Muscle layer of colon (tissue), 2 donors: Measurements from ENCODE around the gene DGKZ.

ENCODE experiments used
- H3K27ac ChIP-seq: one replicate; pipeline ENCODE4 v1.7.0; 2013; ENCODE audit warnings: low read depth, mild to moderate bottlenecking, low read length, moderate library complexity
- H3K27me3 ChIP-seq, 2 donors: one replicate each; pipeline ENCODE4 v1.7.0; 2013; ENCODE audit warnings: low read length in 2 of 2, mild to moderate bottlenecking in 2 of 2; ENCODE audit not compliant: insufficient read depth in 2 of 2, control insufficient read depth in 1 of 2
- H3K36me3 ChIP-seq: one replicate; pipeline ENCODE4 v1.7.0; 2013; ENCODE audit warnings: mild to moderate bottlenecking, low read length; ENCODE audit not compliant: insufficient read depth
- H3K4me1 ChIP-seq: one replicate; pipeline ENCODE4 v1.7.0; 2013; ENCODE audit warnings: mild to moderate bottlenecking, low read length; ENCODE audit not compliant: insufficient read depth
- H3K4me3 ChIP-seq, 2 donors: one replicate each; pipeline ENCODE4 v1.7.0; 2013; ENCODE audit warnings: low read length in 2 of 2, low read depth in 1 of 2, mild to moderate bottlenecking in 1 of 2, moderate library complexity in 1 of 2
- H3K9ac ChIP-seq: one replicate; pipeline ENCODE4 v1.7.0; 2013; ENCODE audit warnings: low read length
- H3K9me3 ChIP-seq: one replicate; pipeline ENCODE4 v1.7.0; 2013; ENCODE audit warnings: mild to moderate bottlenecking, low read length
- donor health status: abdominal sarcoma.
- donor health status: Adenocarcinoma of cecum.

The DGKZ gene

DNA sequence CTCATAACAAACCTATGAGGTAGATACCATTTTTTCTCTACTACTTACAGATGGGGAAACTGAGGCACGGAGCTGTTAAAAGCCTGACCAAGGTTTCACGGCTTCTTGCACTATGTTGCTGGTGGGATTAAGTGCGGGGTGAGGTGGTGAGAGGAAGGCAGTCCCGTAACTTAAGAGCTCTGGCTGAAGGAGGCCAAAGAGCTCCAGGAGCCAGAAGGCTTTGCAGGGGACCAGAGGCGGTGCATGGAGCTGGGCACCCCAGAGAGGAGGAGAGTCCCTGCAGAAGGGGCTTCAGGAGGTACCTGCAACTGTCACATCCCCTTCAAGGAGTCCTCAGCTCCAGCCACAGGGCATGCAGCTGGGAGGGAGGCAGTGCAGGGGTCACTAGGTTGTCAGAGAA, 40.2 kb downstream of the DGKZ start:
- Histone ChIP-seq H3K27me3 (peaks cover 27 to 85% of the 10 kb centered on the region in 2 donors), H3K4me1 (peaks cover 13% of the 10 kb centered on the region), H3K27ac (no peak overlapping the region)

DNA sequence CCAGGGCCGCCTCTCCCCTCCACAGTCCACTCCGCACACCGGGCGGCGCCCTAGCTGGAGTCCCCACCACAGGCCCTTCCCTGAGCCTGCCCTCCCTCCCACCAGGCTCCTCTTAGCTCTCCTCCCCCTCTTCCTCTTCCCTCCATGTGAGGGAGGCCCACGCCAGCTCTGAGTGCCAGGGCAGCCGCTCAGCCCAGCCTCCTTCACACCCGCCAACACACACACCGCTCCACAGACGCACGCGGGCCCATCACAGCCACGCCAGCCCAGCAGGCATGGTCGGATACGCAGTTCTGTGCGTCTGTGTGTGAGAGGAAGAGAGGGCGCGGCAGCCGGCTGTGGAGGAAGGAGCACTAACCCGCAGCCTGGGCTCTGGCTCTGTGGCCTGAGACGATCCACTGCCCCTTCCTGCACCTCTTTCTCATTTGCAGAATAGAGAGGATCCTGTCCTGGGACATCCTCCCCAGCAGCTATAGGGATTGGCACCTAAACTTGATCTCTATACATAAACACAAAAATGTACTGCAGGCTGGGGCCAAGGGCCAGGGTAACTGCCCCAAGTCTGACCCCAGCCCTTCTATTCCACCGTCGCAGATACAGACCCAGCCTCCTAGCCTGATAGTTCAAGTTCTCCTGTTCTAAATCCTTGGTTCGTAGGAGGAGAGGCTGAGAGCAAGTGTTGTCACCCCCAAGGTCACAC, 40.8 kb downstream of the DGKZ start:
- H3K27me3 ChIP-seq, result peaks cover 27 to 79% of the 10 kb centered on the region in 2 donors
- H3K36me3 ChIP-seq, result no peaks in the 10 kb centered on the region
- H3K9ac ChIP-seq, result no peak overlapping the region
- no peak overlapping the region for H3K4me3 ChIP-seq
- H3K9me3 ChIP-seq, result no peaks in the 10 kb centered on the region
- peaks cover 12% of the 10 kb centered on the region for H3K4me1 ChIP-seq
- no peak overlapping the region for H3K27ac ChIP-seq

More for the DNA sequence above, 40.2 kb downstream of the DGKZ start:
- no peak overlapping the region for H3K4me3 ChIP-seq
- no peak overlapping the region for H3K9ac ChIP-seq
- no peaks in the 10 kb centered on the region for H3K36me3 ChIP-seq
- no peaks in the 10 kb centered on the region for H3K9me3 ChIP-seq

DNA sequence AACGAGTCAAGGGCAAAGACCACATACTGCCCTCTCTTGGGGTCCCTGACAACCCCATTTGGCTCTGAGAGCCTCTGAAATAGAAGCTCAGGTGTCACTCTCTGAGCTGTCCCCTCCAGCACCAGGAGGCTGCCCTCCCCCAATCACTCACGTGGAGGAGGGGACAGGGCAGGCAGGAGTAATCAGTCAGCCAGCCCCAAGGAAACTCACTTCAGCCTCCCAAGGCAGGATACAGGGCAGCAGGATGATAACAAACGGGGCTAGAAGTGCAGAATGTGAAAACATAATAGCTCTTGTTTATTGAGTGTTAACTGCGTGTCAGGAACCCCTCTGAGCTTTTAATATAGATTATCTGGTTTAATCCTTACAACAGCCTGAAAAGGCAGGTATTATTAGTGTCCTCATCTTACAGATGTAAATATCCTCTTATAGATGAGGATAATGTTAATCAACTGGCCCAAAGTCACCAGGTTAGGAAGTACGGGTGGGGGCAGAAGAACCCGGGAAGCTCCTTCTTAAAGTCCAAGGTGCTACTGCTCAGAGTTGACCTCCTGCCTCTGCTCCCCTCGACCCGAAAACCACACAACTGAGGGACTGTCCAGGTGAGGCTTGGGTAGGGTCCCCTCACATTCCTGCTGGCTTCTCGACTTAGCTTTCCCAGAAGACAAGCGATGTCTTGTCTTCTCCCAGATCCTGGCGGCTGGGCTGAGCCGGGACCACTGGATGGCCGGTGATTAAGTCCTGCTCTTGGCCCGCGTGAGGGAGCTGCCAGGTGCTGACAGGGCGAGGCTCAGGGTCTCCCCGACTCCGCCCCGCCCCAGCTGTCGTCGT, 41.6 kb downstream of the DGKZ start:
- no peak overlapping the region for H3K9ac ChIP-seq
- H3K9me3 ChIP-seq, result no peaks in the 10 kb centered on the region
- peaks cover 12% of the 10 kb centered on the region for H3K4me1 ChIP-seq
- H3K27ac ChIP-seq, result no peak overlapping the region
- H3K4me3 ChIP-seq, result no peak overlapping the region
- H3K36me3 ChIP-seq, result no peaks in the 10 kb centered on the region
- peaks cover 27 to 71% of the 10 kb centered on the region in 2 donors for H3K27me3 ChIP-seq

DNA sequence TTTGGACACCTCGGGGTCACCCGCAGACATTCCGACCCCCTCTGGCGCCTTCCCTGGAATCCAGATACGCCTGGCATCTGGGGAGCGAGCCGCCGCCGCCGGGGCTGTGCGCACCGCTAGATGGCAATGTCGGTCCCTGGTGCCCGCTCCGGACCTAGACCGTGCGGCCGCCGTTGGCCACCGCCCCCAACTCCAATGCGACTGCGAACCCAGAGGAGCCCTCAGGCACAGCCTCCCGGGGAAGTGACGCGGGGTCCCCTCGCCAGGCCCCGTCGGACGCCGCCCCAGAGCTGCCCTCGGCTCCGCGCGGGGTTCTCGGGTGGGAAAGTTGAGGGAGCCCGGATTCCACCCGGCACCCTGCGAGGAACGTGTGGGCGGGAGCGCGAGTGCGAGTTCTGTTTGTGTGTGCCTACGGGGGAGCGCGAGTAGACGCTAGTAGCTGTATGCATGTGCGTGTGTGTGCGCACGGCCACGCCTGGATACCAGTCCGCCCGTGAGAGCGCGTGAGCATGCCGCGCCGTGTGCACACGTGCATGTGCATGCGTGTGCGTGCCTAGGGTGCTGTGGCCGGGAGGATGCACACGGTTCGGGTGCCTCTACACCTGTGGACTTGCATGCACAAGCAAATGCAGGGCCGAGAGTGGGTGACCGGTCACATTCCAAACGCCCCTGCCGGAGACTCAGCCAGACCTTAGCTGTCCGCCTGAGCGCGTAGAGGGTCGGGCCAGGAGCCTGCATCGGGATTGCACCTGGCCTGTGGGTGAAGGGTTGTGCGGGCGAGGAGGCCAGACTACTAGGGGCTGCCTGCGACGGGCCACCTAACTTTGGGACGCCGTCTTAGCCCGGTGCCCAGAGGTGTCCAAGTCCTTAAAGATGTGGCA, 42.4 kb downstream of the DGKZ start:
- Histone ChIP-seq H3K4me3 (peak overlapping the region; percentile 9 to 41), H3K36me3 (no peaks in the 10 kb centered on the region), H3K27ac (no peak overlapping the region), H3K4me1 (peaks cover 12% of the 10 kb centered on the region), H3K27me3 (peaks cover 27 to 63% of the 10 kb centered on the region in 2 donors), H3K9ac (no peak overlapping the region), H3K9me3 (no peaks in the 10 kb centered on the region)

DNA sequence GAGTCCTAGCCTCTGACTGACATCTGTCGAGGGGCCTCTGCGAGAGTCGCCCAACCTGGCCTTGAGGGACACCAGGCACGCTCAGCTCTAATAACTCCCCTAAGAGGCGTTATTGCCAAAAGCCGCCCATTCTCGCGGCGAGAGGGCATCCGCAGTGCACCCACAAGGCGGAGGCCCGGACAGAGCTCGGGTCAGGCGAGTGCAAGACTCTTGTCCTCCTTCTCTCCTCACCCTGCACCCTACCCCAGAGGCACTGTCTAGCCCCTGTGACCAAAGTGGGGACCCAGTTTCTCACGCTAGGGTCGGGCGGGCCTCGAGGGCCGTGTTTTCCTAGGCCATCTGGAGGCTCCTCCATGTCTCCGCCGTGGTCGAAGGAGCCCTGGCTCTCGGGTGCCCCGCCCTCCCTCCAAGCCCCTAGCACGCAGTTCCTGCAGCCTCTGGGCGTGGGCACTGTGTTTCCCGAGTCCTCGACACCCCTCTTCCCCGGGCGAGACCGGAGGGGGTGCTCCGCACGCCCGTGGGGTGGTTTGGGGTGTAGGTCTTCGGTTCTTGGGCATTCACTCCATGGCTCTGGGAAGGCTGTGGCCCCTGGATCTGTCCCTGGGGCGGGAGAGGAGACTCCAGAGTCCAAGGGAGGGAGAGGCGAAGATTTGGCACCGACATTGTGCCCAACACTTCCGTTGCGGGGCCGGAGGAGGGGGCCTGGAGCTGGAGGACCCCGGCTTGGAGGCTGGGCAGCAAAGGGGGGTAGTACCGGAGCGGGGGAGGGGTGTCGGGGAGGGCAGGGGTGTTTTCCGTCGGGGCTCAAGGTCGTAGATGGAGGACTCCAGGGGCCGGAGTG, 43.3 kb downstream of the DGKZ start:
- H3K27me3 ChIP-seq, result peaks cover 27 to 60% of the 10 kb centered on the region in 2 donors

DNA sequence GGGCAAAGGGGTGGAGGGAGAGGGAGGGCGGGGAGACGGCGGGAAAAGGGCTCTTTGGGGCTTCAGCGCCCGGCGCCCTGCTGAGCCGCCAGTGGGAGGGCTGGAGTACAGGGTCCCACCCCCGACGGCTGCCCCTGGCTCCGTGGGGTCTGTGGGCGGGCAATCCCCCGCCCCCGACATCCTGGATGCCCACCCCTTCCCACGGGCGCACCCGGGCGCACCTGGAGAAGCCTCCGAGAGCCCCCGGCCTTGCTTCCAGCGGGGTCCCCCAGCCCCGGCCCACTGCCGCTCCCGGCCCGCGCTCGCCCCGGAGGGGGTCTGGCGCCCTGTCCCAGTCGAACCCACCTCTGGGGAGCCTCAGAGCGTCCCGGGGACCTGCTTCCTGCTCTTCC, 43.9 kb downstream of the DGKZ start:
- no peaks in the 10 kb centered on the region for H3K9me3 ChIP-seq
- peaks cover 27 to 55% of the 10 kb centered on the region in 2 donors for H3K27me3 ChIP-seq
- H3K4me1 ChIP-seq, result peaks cover 12% of the 10 kb centered on the region
- H3K27ac ChIP-seq, result no peak overlapping the region
- no peak overlapping the region for H3K4me3 ChIP-seq
- no peak overlapping the region for H3K9ac ChIP-seq
- H3K36me3 ChIP-seq, result no peaks in the 10 kb centered on the region

More for the DNA sequence above, 43.3 kb downstream of the DGKZ start:
- no peak overlapping the region for H3K4me3 ChIP-seq
- peaks cover 12% of the 10 kb centered on the region for H3K4me1 ChIP-seq
- no peak overlapping the region for H3K9ac ChIP-seq
- H3K27ac ChIP-seq, result no peak overlapping the region
- no peaks in the 10 kb centered on the region for H3K36me3 ChIP-seq
- no peaks in the 10 kb centered on the region for H3K9me3 ChIP-seq

DNA sequence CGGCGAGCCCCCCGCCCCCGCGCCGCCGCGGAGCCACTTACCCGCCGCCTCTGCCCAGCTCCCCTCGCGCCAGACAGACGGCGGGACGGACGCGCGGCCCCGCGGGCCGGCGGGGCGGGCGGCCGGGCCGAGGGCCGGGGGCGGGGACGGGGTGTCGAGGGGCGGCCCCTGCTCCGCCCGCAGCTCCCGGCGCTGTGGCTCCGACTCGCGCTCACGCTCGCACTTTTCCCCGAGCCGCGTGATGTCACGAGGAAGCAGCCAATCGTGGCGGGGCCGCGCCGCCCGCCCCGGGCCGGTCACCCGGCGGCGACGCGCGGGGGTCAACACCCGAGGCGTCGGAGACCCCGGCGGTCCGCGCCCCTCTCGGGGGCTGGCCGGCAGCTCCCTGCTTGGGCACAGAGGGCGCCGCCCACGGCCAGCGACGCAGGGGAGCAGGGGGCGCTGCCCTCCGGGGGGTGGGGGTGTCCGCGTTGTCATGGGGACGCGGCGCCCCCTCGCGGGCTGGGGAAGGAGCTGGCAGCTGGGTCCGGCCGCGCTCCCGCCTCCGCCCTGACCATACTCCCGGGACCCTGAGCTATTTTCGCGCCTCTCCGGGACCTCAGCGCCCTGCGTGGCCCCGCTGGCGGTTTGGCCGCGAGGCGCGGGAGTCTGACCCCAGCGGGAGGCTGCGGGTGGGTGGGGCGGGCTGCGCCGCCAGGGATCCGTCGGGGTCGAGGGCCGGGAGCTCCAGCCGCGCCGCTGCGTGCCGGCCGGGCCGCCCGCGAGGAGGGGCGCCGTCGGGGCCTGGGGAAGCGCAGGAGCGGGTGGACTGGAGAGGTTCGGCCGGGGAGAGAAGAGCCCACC, 44.5 kb downstream of the DGKZ start, which contains the start of gene CHRM4:
Gene CHRM4, minus strand, starts transcription at position 199 of the 843 bp plus-strand sequence. CDS start 5,219 bp downstream, outside the sequence.
- Histone ChIP-seq H3K27ac (no peak within 1 kb of the TSS), H3K9me3 (no peaks in the 10 kb centered on the region), H3K36me3 (peaks cover 5% of the 10 kb centered on the region), H3K4me1 (peaks cover 12% of the 10 kb centered on the region), H3K4me3 (peak within 1 kb of the TSS; percentile 23 to 39), H3K27me3 (peaks cover 27 to 51% of the 10 kb centered on the region in 2 donors), H3K9ac (no peak within 1 kb of the TSS)

DNA sequence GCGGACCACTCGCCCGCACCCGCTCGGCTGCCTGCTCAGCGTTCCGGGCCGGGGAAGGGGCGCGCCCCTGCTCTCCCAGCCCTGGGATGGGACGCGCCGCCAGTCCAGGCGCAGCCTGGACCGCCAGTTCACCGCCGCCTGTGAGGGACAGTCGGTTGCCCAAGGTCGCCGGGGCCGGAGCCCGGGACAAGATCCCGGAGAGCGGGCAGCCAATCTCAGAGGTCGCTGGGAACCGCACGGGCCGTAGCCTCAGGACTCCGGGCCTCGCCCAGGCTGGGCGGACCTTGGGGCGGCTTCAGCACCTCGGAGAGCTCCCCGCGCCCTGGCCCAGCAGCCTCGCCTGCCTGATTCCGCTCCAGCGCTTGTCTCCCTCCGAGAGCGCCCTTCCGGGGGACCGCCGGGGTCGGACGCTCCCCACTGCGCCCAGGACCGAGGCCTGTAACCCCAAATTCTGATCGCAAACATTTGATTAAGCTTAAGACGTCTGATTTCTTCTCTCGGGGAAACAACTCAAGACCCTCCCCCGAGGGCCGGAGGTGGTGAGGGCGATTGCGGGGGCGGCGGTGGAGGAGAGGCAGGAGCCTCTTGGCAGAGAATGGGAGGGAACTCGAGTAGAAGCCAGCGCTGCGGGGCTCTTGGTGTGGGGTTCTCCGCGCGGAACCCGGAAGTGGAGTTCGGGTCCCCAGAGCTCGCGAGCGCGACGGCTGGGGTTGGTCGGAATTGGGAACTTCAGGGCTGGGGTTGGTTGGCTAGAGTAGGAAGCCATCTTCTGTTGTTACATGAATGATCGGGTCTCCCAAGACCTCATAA, 45.4 kb downstream of the DGKZ start:
- Histone ChIP-seq H3K4me3 (peak overlapping the region; percentile 23 to 39), H3K9me3 (no peaks in the 10 kb centered on the region), H3K27me3 (peaks cover 27 to 42% of the 10 kb centered on the region in 2 donors), H3K9ac (no peak overlapping the region), H3K36me3 (peaks cover 13% of the 10 kb centered on the region), H3K4me1 (peaks cover 12% of the 10 kb centered on the region), H3K27ac (no peak overlapping the region)

DNA sequence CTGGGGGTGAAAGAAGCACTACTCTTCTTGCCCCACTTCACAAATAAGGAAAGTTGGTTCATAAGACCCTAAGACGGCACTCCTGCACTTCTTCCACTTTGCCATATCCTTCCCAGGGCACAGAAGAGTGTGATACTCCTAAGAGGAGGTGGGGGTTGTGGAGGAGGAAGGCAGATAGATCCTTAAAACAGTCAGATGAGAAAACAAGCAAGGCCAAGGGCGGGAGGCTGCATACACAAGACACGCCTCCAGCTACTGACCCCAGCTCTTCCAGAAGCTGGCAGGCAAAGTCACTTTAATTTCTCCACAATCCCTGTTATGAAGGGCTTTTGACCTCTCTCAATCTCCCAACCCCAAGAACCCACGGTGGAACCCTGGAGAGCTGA, 46.0 kb downstream of the DGKZ start:
- H3K27me3 ChIP-seq, result peaks cover 26 to 36% of the 10 kb centered on the region in 2 donors
- no peak overlapping the region for H3K4me3 ChIP-seq
- no peaks in the 10 kb centered on the region for H3K9me3 ChIP-seq
- H3K27ac ChIP-seq, result no peak overlapping the region
- no peak overlapping the region for H3K9ac ChIP-seq
- H3K4me1 ChIP-seq, result peaks cover 12% of the 10 kb centered on the region
- peaks cover 13% of the 10 kb centered on the region for H3K36me3 ChIP-seq
